ENCODE measurements around the gene HES2. TPM values are rescaled to one million over a fixed set of nuclear protein-coding genes. Genes with fewer than 3 reads are reported as not detected.
A peak's percentile ranks its signal among the peaks of the same experiment; 100 is the strongest.
"Not testable (repeated sequence)": the region's sequence is repeated elsewhere in the genome, so short reads cannot be mapped to it uniquely, and the experiment has no call there.

HES2 gene
- total RNA-seq, 1 donor from 2014 or later = 0.10 TPM

DNA sequence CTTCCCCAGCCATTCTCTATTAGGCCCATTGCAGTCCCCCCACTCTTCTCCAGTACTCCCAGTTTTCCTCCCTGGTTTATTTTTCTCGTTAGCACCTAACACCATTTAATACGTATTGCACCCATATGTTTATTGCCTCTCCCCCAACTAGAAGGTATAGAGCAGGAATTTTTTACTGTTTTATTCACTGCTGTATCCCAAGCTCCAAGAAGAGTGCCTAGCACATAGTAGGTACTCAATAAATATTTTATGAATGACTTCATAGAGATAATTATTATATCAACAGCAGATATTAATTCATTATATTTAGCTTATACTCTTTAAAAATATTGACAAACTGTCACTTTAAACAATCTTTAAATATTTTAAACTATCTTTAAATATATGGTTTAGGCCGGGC, 20.4 kb downstream of the HES2 start:
- no peak for TF ChIP-seq CTCF (IDR thresholded peaks at IDR 0.05; ENCODE audit: unreplicated experiment)

GRCh38 chr1:6397844-6398441, 21.8 kb downstream of the HES2 start:
- DNase-seq (ENCODE audit: low spot score) = no peak

More for the DNA sequence above, 20.4 kb downstream of the HES2 start:
- Mint-ChIP-seq H3K4me3 (ENCODE audit: unreplicated experiment) (no peak overlapping the region), H3K4me1 (ENCODE audit: unreplicated experiment) (peaks cover under 1% of the 10 kb centered on the region), H3K27me3 (ENCODE audit: unreplicated experiment) (peaks cover under 1% of the 10 kb centered on the region), H3K27ac (ENCODE audit: unreplicated experiment) (no peak overlapping the region), H3K36me3 (ENCODE audit: low read depth, unreplicated experiment) (no peaks in the 10 kb centered on the region), H3K9me3 (ENCODE audit: unreplicated experiment) (no peaks in the 10 kb centered on the region)
- no peak for DNase-seq (ENCODE audit: low spot score)

DNA sequence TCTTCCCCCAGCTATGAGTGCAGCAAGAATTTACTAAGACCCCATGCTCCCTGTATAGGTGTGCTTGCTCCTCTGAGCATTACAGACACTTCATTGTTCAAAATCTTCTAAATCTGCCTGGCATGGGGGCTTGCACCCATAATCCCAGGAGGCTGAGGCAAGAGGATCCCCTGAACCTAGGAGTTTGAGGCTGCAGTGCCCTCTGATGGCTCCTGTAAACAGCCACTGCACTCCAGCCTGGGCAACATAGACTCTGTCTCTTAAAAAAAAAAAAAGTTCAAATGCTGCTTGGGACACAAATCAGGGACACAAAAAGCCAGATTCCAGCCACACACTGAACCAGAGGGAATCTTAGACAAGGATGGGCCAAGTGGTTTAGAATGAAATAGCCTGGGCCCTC, 22.7 kb downstream of the HES2 start:
- Mint-ChIP-seq H3K27ac (ENCODE audit: unreplicated experiment) (peak overlapping the region; percentile 26), H3K9me3 (ENCODE audit: unreplicated experiment) (no peaks in the 10 kb centered on the region), H3K27me3 (ENCODE audit: unreplicated experiment) (peaks cover 6% of the 10 kb centered on the region), H3K4me1 (ENCODE audit: unreplicated experiment) (peaks cover 10% of the 10 kb centered on the region), H3K36me3 (ENCODE audit: low read depth, unreplicated experiment) (no peaks in the 10 kb centered on the region), H3K4me3 (ENCODE audit: unreplicated experiment) (no peak overlapping the region)
- DNase-seq (ENCODE audit: low spot score) = no peak
- no peak for TF ChIP-seq CTCF (IDR thresholded peaks at IDR 0.05; ENCODE audit: unreplicated experiment)

More at GRCh38 chr1:6397844-6398441, 21.8 kb downstream of the HES2 start:
- no peak for TF ChIP-seq CTCF (IDR thresholded peaks at IDR 0.05; ENCODE audit: unreplicated experiment)
- Mint-ChIP-seq H3K4me3 (ENCODE audit: unreplicated experiment) (no peak overlapping the region), H3K36me3 (ENCODE audit: low read depth, unreplicated experiment) (no peaks in the 10 kb centered on the region), H3K27ac (ENCODE audit: unreplicated experiment) (no peak overlapping the region), H3K27me3 (ENCODE audit: unreplicated experiment) (peaks cover 6% of the 10 kb centered on the region), H3K4me1 (ENCODE audit: unreplicated experiment) (peaks cover 5% of the 10 kb centered on the region), H3K9me3 (ENCODE audit: unreplicated experiment) (no peaks in the 10 kb centered on the region)

- peaks cover 12% of the 10 kb centered on the region for H3K4me1 Mint-ChIP-seq (ENCODE audit: unreplicated experiment)
- H3K27ac Mint-ChIP-seq (ENCODE audit: unreplicated experiment); H3K4me3 Mint-ChIP-seq (ENCODE audit: unreplicated experiment); H3K9me3 Mint-ChIP-seq (ENCODE audit: unreplicated experiment); DNase-seq (ENCODE audit: low spot score); H3K27me3 Mint-ChIP-seq (ENCODE audit: unreplicated experiment); H3K36me3 Mint-ChIP-seq (ENCODE audit: low read depth, unreplicated experiment): not testable (repeated sequence)
Measured at GRCh38 chr1:6395781-6396244, 23.9 kb downstream of the HES2 start.

DNA sequence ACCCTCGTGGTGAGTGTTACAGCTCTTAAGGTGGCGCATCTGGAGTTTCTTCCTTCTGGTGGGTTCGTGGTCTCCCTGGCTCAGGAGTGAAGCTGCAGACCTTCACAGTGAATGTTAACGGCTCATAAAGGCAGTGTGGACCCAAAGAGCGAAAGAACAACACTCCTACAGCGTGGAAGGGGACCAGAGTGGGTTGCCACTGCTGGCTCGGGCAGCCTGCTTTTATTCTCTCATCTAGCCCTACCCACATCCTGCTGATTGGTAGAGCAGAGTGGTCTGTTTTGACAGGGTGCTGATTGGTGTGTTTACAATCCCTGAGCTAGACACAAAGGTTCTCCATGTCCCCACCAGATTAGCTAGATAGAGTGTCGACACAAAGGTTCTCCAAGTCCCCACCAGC, 24.6 kb downstream of the HES2 start:
- H3K4me3 Mint-ChIP-seq (ENCODE audit: unreplicated experiment); H3K27ac Mint-ChIP-seq (ENCODE audit: unreplicated experiment); H3K36me3 Mint-ChIP-seq (ENCODE audit: low read depth, unreplicated experiment); DNase-seq (ENCODE audit: low spot score); H3K27me3 Mint-ChIP-seq (ENCODE audit: unreplicated experiment); H3K9me3 Mint-ChIP-seq (ENCODE audit: unreplicated experiment): not testable (repeated sequence)
- H3K4me1 Mint-ChIP-seq (ENCODE audit: unreplicated experiment) = peaks cover 12% of the 10 kb centered on the region

GRCh38 chr1:6393400-6394187, 26.1 kb downstream of the HES2 start, which contains the start of gene ACOT7:
Gene ACOT7, minus strand, starts transcription at chr1:6393767. Its CDS starts 368 bp downstream, at chr1:6393399.
- H3K27ac Mint-ChIP-seq (ENCODE audit: unreplicated experiment) = peak within 1 kb of the TSS; percentile 94
- no peaks in the 10 kb centered on the region for H3K9me3 Mint-ChIP-seq (ENCODE audit: unreplicated experiment)
- H3K27me3 Mint-ChIP-seq (ENCODE audit: unreplicated experiment) = peaks cover 6% of the 10 kb centered on the region
- no peaks in the 10 kb centered on the region for H3K36me3 Mint-ChIP-seq (ENCODE audit: low read depth, unreplicated experiment)
- peak; percentile 82 for DNase-seq (ENCODE audit: low spot score)
- peak within 1 kb of the TSS; percentile 85 for H3K4me3 Mint-ChIP-seq (ENCODE audit: unreplicated experiment)
- TF ChIP-seq CTCF (IDR thresholded peaks at IDR 0.05; ENCODE audit: unreplicated experiment) = no peak
- H3K4me1 Mint-ChIP-seq (ENCODE audit: unreplicated experiment) = peaks cover 12% of the 10 kb centered on the region

Measured in endothelial cell (in vitro differentiated cells).